Measurements from ENCODE around the gene LAMA1. TPM values are rescaled to one million over a fixed set of nuclear protein-coding genes. Genes with fewer than 3 reads are reported as not detected.

Gene LAMA1
- total RNA-seq, 1 donor from 2014 or later, result not detected

GRCh38 chr18:7116792-7117389 lies 706 bp downstream of the LAMA1 start:
- Histone ChIP-seq H3K4me1 (peaks cover 23% of the 10 kb centered on the region), H3K27me3 (ENCODE audit: low read depth) (peaks cover 97% of the 10 kb centered on the region), H3K4me3 (peak overlapping the region; percentile 64), H3K36me3 (no peaks in the 10 kb centered on the region), H3K9me3 (replicated peaks) (peaks cover 6% of the 10 kb centered on the region), H3K27ac (replicated peaks) (no peak overlapping the region)
- no peak for DNase-seq
- TF ChIP-seq CTCF (IDR thresholded peaks at IDR 0.05; ENCODE audit: borderline replicate concordance), result no peak
- intact Hi-C loops (cut with micrococcal nuclease), result no loop called here

DNA sequence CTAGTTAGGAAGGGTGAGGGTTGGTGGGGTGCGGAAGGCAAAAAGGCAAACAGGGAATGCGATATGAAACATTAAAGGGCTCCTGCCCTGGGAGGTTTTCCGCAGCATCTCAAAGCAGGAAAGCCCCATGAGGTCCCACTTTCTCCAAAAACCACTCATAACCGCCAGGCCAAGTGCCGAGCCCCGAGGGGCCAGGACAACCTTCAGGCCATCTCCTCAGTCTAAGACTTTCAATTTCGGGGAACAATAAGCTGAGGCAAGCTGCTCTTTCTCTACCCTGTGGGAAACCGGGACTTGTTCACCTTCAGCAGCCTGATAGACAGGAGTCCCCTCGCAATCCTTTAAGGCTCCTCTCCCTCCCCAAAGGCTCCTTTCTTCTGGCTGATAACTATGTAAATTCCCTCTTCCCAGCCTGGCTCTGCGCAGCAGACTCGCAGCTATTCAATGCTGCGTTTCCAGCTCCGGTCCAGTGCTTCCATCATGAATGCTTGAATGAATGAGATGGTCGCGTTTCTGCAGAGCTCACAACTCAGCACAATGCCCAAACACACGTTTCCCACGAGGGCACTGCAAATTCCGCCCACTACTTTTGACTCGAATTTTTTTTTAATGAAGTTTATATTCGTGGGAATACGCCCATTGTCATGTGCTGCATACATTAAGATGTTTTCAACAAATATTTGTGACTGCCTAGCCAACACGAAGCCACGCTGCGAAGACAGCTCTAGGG lies 1.4 kb downstream of the LAMA1 start:
- no peaks in the 10 kb centered on the region for H3K36me3 ChIP-seq
- no peak for DNase-seq
- H3K4me1 ChIP-seq, result peaks cover 23% of the 10 kb centered on the region
- H3K4me3 ChIP-seq, result peak overlapping the region; percentile 64
- H3K9me3 ChIP-seq (replicated peaks), result peaks cover 6% of the 10 kb centered on the region
- no peak overlapping the region for H3K27ac ChIP-seq (replicated peaks)
- no peak for TF ChIP-seq CTCF (IDR thresholded peaks at IDR 0.05; ENCODE audit: borderline replicate concordance)
- peaks cover 100% of the 10 kb centered on the region for H3K27me3 ChIP-seq (ENCODE audit: low read depth)
- intact Hi-C loops (cut with micrococcal nuclease), result no loop called here

DNA sequence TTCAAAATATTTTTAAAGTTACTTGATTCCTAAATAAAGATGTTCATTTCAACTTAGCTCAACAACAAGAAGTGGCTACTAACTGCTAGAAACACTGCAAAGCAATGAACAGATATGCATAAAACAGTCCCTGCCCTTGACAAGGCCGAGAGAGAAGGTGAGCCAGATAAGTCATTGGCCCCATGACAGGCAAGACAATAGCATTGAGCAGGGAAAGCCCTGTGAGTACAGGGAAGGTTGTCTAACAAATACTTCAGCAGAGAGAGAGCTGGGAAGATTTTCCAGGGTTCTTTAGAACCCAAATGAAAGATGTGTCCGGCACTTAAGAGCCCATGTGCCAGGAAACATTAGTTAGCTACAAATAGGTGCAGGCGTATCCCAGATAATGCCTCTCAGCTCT lies 4.7 kb downstream of the LAMA1 start:
- Histone ChIP-seq H3K27me3 (ENCODE audit: low read depth) (peaks cover 100% of the 10 kb centered on the region), H3K36me3 (no peaks in the 10 kb centered on the region), H3K27ac (replicated peaks) (no peak overlapping the region), H3K4me3 (no peak overlapping the region), H3K4me1 (peaks cover 22% of the 10 kb centered on the region), H3K9me3 (replicated peaks) (peaks cover 6% of the 10 kb centered on the region)
- no peak for TF ChIP-seq CTCF (IDR thresholded peaks at IDR 0.05; ENCODE audit: borderline replicate concordance)
- no peak for DNase-seq
- intact Hi-C loops (cut with micrococcal nuclease), result no loop called here

- peaks cover 4% of the 10 kb centered on the region for H3K4me1 ChIP-seq
- H3K36me3 ChIP-seq, result no peaks in the 10 kb centered on the region
- peaks cover 6% of the 10 kb centered on the region for H3K9me3 ChIP-seq (replicated peaks)
- no peak overlapping the region for H3K27ac ChIP-seq (replicated peaks)
- intact Hi-C loops (cut with micrococcal nuclease), result no loop called here
- no peak for DNase-seq
- TF ChIP-seq CTCF (IDR thresholded peaks at IDR 0.05; ENCODE audit: borderline replicate concordance), result no peak
- no peak overlapping the region for H3K4me3 ChIP-seq
- peaks cover 93% of the 10 kb centered on the region for H3K27me3 ChIP-seq (ENCODE audit: low read depth)
These were observed 6.5 kb downstream of the LAMA1 start for GRCh38 chr18:7111134-7111533.

- DNase-seq, result no peak
- intact Hi-C loops (cut with micrococcal nuclease), result no loop called here
- TF ChIP-seq CTCF (IDR thresholded peaks at IDR 0.05; ENCODE audit: borderline replicate concordance), result no peak
- no peaks in the 10 kb centered on the region for H3K36me3 ChIP-seq
- no peaks in the 10 kb centered on the region for H3K4me1 ChIP-seq
- H3K27me3 ChIP-seq (ENCODE audit: low read depth), result peaks cover 41% of the 10 kb centered on the region
- H3K27ac ChIP-seq (replicated peaks), result no peak overlapping the region
- no peaks in the 10 kb centered on the region for H3K9me3 ChIP-seq (replicated peaks)
- no peak overlapping the region for H3K4me3 ChIP-seq
These were observed 11.7 kb downstream of the LAMA1 start for GRCh38 chr18:7105943-7106342.
